GM19438 (cell line): ENCODE data around the gene ASF1B.
A peak's percentile ranks its signal among the peaks of the same experiment; 100 is the strongest.

Experiments
- ATAC-seq: cut with Tn5 transposase; IDR thresholded peaks from one replicate; pipeline ENCODE4 v1.9.1; 2021; ENCODE audit warnings: low read depth; ENCODE audit not compliant: unreplicated experiment

Gene ASF1B

DNA sequence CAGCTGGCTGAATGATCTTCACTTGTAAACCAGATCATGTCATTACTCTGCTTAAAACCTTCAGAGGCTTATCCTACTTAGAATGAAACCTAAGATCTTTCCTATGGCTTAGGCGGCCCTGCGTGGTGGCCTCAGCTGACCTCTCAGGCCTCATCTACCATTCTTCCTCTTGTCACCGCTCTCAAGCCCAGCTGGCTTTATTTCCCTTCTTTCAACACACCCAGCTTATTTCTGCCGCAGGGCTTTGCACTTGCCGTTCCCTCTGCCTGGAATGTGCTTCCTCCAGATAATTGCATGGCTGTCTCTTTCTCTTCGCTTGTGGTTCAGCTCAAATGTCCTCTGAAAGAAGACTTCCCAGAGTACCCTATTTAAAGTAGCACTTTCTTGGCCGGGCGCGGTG is 3.6 kb upstream of the ASF1B start:
- ATAC-seq: no peak

DNA sequence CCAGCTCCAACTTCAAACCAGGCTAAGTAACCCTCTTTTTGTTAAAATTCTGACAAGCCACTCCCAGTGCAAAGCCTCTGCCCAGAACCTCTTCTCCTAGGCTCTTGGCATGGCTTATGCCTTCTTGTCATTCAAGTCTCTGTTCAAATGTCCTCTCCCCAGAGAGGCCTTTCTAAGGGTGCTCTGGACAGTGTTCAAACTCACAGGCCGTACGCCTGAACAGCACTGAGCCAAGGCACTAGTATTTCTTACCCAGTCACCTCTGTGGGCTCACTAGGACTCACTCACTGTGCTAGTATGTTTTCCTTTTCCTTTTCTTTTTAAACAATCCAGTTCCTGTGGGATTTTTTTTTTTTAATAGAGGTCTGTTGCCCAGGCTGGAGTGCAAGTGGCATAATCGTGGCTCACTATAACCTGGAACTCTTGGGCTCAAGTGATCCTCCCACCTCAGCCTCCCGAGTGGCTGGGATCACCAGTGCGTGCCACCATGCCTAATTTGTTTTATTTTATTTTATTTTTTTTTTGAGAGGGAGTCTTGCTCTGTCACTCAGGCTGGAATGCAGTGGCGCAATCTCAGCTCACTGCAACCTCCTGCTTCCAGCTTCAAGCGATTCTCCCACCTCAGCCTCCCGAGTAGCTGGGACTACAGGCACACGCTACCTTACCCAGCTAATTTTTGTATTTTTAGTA is 2.3 kb upstream of the ASF1B start:
- no peak for ATAC-seq

DNA sequence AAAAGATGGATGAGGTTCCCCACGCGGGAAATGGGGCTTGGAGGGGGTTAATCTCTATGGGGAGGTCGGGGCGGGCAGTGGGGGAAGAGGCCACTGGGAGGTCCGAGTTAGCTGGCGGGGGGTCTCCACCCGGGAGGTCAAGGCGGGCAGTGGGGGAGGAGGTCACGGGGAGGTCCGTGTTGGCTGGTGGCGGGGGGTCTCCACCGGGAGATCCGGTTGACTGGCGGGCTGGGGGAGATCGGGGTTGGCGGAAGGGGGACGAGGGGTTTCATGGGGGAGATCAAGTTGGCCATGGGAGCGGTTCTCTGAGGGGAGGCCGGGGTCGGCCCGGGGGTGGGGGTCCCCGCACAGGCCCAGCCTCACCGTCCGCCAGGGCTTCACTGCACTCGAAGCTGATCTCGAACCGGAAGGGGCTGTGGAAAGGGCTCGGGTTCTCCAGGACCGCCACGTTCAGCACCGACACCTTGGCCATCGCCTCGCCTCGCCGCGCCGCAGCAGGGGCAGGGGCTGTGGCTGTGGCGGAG is 342 bp downstream of the ASF1B start:
- ATAC-seq: no peak

DNA sequence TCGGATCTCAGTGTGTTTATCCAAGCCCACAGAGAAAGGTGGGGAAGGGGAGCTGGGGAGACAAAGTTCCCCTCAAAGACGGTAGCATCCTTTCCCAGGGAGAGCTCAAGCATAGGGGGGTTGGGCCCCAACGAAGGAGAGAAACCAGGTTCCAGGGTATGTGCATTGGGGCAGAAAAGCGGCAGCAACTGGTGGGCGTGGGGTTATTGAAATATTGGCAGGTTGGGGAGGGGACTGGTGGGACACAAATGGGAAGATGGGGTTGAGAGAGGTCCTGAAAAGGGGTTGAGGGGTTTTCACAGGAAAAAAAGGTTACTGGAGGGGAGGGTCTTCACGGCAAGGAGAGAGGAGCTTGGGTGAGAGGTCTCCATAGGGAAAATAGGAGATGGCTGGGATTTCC is 1.0 kb downstream of the ASF1B start:
- no peak for ATAC-seq

DNA sequence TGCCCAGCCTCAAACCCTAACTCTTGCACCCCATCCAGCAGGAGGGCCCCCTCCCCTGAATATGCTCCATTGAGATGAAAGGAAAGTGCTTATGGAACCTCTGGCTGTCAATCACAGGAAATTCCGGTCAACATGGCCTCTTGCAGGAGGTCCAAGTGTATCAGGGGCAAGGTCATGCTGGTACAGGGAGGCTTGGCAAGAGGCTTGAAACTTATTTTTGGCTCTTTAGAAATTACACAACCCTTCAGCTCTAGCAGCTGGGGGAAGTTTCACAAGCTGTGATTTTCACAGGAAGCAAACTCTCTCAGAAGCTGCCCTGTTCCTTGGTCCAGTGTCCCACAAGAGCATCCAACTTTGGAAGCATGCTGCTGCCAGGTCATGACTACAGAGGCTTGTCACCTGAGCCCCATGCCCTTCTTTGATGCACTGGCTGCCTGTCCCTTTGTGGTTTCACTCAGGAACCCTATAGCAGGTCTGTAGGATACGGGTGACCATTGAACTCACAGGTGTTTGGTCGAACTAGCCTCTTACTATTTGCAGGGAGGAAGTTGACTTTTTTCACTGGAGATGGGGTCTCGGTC is 8.4 kb downstream of the ASF1B start:
- no peak for ATAC-seq

DNA sequence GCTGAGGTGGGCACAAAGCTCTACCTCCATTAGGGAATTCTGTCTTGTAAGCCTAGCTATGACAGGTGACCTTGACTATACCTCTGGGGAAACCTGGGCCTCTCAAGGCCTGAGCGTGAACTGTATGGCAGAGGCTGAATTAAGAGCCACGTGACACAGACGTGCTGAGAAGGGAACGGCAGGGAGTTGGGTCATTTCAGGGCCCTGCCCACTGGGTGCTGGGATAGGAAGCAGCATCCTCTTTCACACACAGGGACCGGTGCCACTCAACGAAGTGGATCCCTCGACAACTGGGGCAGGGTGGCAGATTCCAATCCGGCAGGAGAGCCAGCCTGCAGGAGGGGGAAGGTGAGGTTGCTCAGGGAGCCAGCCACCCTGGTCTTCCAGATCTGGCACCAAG is 9.2 kb downstream of the ASF1B start:
- no peak for ATAC-seq

DNA sequence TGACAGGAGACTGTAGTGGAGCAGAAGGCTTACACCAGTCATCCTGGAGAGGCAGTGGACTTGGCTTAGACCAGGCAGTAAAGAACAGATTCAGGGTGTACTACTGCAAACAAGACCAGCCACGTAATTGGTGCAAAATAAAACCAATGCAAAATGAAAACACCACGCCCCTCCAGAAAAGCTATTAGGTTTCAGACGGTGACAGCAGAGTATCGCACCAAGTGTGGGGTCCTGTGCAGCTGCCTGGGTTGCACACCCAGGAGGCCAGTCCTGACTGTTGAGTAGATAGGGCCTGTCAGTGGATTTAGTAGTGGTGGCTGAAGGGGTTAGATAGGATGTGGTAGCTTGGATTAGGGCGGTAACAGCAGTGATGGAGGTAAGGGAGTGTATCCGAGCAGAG is 13.5 kb downstream of the ASF1B start:
- ATAC-seq: no peak

DNA sequence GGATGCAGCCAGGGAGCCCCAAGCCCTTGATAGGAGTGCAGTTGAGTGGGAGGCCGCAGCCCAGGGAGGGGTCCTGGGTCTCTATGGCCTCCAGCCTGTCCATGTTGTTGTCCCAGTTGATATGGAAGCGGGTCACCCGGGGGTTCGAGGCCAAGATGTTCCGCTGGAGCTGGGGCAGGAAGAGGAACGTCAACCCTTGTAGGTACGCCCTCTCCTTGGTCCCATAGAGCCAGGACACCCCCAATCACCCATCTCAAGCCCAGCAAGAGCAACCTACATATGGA is 15.9 kb downstream of the ASF1B start:
- ATAC-seq: no peak

DNA sequence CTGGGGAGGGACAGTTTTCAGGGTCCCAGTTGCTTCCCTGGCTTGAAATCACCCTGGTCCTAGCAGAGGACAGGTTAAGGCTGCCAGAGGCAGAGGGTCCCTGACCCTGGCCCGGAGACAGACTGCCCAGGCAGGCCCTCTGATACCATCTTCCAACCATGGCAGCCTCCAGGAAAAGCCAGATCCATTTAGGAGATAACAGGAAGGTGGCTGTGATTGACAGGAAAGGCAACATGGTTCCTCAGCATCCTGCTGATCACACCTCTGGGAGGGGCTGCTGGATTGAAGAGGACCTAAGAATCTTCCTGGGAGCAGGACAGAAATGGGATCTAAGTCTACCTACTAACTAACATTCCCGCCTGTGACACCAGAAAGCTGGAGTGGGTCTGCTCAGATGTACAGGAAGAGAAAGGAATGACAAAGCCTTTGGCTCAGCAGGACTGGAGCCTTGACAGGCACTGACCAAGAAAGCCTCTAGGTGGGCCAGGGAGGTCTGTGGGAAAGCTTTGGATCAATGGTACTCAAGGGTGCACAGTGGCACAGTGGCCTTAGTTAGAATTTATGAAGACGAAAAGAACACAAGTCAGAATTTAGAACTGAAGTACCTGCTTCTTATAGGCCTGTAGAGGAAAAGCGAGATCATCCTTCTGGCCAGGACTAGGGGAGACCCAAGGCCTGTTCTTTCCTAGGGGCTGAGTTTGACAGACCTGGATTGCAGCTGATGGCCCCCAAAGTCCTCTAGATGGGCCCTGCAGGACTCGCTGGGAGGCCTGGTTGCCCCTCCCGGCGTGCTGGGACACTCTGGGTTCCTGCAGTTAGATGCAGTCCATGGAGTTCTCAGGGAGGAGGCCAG is 16.5 kb downstream of the ASF1B start:
- ATAC-seq: no peak

DNA sequence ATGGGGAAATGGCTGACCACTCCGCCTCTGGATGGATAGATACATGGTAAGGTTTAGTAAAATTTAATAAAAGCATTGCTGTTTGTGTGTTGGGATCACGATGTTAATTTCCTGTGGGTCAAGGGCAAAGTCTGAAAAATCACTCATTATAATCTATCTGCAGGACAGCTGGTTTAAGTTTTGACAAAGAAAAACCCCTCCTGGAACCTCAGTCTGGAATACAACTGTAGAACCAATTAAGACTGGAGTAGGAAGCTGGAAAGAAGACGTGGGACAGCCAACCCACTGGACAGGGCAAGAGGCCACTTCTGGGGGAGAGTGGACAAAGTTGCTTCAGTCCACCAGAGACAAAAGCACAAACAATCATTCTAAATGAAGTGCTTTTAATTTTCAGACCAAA is 17.2 kb downstream of the ASF1B start:
- no peak for ATAC-seq

DNA sequence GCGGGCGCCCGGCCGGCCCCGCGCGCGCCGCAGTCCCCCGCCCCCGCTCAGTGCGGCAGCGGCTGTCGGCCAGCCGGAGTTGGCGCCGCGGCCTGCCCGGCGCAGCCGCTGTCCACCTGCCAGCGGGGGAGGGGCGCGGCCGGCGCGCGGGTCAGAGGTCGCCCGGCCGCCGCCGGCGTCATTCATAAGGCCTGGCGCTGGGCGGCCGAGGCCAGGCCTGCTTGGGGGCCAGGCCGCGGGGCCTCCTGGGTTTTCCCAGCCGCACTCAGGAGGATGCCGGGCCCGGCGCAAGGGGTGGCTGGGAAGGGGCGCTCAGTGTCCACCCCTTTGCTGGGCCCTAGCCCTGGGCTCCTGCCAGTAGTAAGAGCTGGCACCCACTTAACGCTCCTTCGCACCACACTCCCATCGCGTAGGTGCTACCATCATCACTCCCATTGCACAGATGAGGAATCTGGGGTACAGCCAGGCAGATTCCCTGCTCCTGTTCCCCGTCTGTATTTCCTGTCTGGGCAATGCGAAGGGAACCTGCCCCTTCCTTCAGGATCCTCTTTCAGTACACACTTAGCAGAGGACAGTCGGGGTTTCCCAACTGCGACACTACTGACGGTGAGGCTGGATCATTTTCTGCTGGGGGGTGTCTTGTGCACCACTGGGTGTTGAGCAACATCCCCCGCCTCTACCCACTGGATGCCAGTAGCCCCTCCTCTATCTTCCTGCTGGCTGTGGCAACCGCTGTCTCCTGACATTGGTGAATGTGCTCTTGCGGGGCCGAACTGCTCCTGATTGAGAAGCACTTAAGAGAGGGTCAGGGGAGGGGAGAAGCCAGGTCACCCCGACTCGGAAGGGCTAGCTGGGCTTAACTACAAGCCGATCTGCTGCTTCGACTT is 18.0 kb downstream of the ASF1B start:
- ATAC-seq: peak; percentile 14

DNA sequence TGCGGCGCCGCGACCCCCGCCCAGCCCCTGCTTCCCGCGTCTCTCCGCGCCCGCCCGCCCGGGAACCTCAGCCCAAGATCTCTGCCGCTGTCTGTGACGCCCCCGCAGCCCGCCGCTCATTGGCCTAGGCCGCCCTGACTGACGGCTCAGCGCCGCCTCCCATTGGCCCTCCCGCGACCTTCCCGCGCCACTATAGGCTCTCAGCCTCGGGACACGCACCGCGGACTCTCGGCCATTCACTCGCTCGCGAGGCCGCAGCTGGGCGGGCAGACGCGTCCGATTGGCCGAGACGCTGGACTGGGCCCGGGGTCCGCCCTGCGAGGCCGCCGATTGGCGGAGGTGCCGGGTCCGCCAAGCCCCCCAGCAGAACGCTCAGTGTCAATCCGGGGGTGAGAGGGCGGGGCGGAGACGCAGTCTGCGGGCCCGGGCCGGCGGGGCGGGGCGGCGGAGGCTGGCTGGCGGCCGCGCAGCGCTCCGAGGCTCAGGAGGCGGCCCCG is 18.7 kb downstream of the ASF1B start, which contains the start of gene PRKACA:
Gene PRKACA, minus strand, starts transcription at position 95 of the 497 bp plus-strand sequence. CDS start 215 bp downstream, outside the sequence.
- peak; percentile 86 for ATAC-seq

DNA sequence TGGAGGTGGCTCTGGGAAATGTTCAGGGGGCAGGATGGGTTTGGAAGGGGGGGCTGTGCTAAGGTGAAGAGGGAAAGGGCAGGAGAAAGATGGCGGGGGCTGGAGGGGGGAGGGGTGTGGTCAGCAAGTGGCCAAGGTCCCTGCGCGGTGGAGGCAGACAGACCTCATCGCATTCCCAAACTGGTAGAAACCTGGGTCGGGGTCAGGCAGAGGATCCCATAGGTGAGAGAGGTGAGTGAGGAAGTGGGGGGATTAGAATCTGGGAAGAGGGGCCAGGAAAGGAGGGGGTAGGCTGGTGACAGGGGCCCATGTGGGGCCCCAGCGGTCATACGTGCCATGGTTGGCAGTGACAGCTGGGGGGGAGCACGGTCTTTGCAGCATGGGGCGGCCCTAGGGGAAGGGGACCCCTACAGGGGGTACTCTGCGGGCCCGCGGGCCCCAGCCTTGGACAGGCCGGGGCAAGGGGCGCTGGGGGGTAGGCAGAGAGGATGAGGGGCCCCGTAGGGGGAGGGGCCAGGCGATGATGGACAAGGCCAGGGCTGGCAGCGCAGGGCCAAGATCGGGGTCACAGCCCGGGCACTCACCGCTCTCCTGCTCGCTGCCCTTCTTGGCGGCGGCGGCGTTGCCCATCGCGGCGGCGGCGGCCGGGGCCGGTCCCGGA is 19.3 kb downstream of the ASF1B start:
- no peak for ATAC-seq

DNA sequence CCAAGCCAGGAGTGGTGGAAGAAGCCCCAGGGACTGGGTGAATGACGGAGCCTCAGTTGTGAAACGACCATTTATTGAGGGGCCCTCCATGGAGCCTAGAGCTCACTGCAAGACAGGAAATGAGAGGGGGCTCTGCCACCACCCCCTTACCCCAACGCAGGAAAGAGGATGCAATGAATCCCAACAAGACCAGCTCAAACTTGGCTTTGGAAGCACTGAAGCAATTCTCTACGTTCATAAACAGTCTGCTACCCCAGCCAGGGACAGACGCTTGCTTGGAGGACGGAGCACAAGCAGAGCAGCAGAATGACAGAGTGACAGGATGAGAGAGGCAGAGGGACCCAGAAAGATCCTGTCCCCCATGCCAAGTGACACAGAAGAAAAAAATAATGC is 19.9 kb downstream of the ASF1B start:
- ATAC-seq: no peak

DNA sequence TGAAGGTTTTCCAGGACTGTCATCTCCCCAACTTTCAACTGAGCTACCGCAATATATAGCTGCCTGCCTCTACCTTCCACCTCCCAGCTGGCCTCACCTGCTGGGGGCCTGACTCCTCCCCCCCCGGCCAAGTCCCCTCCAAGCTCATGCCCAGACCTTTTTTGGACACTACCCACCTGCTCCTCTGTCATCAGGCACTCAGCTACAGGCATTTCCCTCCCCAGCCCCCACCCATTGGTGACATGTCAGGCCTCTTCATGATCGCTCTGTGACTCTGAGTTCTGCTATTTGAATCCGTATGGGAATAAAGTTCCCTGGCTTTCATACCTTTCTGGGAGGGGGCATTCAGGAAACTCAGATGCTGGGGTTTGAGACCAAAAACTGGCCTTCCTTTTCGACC is 20.6 kb downstream of the ASF1B start:
- no peak for ATAC-seq

DNA sequence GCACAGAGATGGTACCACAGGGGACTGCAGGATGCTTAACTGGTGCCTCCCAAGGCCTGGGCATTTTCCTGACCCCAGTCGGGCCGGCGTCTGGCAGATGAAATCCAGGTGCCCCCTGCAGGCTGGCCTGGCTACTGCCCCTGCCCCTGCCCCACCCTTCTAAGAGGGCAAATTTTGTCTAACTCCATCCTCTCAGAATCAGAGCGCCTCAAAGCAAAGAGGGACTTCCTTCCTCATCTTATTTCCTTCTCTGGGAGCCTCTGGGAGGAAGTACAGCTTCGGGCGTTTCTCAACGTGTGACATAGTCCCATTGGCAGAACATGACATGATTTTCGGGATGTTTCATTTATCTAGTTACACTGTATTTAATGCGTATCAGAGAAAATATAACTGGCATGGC is 21.5 kb downstream of the ASF1B start:
- ATAC-seq: no peak

DNA sequence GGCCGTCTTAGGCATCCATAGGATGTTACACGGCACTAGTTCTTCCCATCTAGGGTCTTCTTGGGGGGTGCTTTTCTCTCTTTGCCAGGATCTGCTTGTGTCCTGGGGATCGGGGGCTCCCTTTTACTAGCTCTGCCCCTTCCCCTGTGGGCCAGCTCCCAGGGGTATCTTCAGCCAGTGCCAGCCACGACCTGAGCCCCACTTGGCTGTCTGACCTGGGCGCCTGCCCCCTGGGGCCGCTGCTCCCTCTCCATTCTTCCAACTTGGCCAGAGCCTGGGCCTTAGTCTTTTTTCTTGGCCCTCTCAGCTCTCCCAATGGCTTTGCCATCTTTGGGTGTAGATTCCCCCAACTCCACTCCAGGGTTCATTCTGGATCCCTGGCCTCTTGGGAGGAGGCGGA is 21.9 kb downstream of the ASF1B start:
- no peak for ATAC-seq

DNA sequence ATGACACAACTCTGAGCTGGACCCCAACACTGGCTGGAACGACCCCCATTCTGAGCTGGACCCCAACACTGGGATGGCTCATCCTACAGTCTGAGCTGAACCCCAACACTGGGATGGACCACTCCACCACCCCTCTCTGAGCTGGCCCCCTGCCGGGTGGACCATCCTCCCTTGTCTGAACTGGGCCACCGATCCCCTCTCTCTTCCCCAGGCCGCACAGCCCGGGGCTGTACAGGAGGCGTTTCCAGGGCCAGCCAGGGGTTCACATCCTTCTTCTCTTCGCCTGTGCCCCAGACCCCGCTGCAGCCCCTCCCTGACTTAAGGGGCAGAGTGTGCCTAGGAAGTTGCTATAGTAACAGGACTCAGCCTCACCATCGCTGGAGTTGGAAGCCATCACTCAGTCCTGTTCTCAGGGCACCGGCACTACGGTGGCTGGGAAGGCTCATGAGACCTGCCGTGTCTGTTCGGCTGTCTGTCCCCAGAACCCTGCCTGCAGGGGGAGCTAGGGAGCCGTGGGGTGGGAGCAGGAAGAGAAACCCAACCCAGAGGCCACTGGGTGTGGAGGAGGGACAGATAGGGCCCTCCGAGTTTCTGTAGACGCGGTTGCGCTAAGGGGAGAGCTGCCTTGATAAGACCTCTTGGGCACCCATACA is 22.5 kb downstream of the ASF1B start:
- ATAC-seq: no peak

DNA sequence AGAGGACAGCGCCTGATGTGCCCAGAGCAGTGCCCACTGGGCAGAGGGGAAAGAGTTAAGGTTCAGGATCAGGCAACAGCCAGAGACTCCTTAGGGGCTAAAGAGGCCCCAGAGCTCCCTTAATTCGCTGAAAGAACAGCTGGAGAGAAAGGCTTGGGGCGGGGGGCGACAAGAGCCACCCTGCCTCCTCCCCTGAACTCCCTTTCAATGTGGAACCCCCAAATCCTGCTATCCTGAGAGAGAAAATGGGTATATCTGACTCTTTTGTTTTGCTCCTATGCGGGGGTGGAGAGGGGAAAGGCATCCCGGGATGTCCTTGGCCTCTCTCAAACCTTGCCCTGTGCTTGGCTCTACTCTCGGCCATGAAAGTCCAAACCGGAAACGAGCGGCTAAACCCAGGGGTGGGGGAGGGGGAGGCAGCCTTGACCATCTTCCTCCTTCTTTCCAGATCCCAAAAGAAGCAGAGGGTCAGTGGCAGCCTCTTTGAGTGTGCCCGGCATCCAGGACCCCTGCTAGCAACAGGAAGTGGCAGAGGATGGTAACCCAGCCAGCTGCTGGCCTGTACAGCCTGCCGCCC is 23.5 kb downstream of the ASF1B start:
- ATAC-seq: no peak
